Skeletal muscle cell (primary cell): Measurements from ENCODE around the gene MORF4L1.
"Not testable (repeated sequence)": the region's sequence is repeated elsewhere in the genome, so short reads cannot be mapped to it uniquely, and the experiment has no call there.

Experiments
- DNase-seq: peaks from one replicate; pipeline ENCODE4 v3.0.0-alpha.2; 2010; ENCODE audit warnings: low read depth
- H3K4me3 ChIP-seq: 2 replicates; pipeline ENCODE4 v1.5.1; 2011; ENCODE audit warnings: low read depth, mild to moderate bottlenecking, control low read depth, low read length, moderate library complexity

The MORF4L1 gene

GRCh38 chr15:78921940-78922339 lies 49.2 kb downstream of the MORF4L1 start:
- no peak for DNase-seq
- no peak overlapping the region for H3K4me3 ChIP-seq

DNA sequence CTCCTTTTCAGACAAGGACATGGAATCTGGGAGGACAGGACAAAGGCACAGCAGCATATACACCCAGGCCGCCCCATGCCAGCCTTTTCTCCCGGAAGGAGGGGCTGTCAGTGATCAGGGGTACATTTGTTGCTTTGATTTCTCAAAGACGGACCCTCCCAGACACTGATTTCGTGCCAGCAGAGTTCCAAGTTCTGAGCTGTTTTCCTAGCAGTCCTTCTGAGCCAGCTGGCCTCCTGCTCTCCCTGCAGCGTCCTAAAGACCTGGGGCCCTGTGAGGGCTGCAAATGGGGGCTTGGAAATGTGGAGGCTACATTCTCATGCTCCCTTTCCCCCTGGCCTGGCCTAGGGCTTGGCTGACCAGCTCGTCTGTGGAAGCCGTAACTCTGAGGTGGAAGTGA lies 49.8 kb downstream of the MORF4L1 start:
- no peak overlapping the region for H3K4me3 ChIP-seq
- no peak for DNase-seq

DNA sequence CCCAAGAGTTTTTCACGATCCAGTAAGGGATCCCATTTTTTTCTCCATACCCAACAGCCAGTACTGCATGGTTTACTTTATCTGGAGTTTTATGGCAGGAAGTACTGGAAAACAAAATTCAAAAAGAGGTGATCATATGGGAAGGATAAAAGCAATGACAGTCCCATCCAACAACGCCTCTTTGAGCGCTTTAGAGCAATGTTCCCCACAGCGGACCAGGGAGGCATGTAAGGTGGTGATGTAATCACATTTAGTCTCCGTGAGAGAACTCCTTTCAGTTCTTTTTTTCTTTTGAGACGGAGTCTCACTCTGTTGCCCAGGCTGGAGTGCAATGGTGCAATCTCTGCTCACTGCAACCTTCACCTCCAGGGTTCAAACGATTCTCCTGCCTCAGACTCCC lies 50.3 kb downstream of the MORF4L1 start:
- no peak for DNase-seq
- no peak overlapping the region for H3K4me3 ChIP-seq

GRCh38 chr15:78923480-78924360 lies 51.0 kb downstream of the MORF4L1 start:
- H3K4me3 ChIP-seq: no peak overlapping the region
- no peak for DNase-seq

GRCh38 chr15:78925076-78925624 lies 52.5 kb downstream of the MORF4L1 start:
- H3K4me3 ChIP-seq: no peak overlapping the region
- no peak for DNase-seq

DNA sequence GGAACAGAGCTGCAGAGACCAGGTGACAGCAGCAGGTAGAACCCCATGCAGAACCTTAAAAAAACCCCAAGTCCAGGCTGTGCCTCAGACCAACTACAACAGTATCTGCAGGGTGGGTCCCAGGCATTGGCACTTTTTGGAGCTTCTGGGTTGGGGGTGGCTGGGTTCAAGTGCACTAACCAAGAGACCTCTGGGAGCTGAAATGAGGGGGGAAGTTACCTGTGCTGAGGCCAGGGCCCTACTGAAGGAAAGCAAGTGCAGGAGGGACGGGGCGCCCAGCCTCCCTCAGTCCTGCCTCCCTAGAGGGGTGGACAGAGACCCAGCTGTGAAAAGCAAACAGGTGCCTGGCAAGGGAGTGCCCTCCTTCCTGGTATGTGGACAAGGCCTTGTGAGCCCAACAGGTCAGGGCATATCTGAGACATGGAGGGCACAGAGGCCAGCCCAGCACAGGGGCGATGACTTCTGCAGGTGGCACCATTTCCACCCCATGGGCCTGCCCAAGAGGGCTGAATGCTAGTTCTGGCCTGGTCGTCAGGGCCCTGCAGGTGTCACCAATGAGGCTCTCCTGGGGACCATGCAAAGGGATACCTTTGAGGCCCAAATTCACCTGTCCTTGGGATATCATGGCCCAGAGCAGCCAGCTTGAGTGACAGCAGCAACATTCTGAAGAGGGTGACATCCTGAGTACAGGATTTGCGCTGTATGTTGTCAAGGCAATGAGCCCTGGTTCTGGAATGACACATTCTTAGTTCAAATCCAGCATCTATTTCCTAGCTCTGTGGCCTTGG lies 53.5 kb downstream of the MORF4L1 start:
- H3K4me3 ChIP-seq: no peak overlapping the region
- DNase-seq: no peak

DNA sequence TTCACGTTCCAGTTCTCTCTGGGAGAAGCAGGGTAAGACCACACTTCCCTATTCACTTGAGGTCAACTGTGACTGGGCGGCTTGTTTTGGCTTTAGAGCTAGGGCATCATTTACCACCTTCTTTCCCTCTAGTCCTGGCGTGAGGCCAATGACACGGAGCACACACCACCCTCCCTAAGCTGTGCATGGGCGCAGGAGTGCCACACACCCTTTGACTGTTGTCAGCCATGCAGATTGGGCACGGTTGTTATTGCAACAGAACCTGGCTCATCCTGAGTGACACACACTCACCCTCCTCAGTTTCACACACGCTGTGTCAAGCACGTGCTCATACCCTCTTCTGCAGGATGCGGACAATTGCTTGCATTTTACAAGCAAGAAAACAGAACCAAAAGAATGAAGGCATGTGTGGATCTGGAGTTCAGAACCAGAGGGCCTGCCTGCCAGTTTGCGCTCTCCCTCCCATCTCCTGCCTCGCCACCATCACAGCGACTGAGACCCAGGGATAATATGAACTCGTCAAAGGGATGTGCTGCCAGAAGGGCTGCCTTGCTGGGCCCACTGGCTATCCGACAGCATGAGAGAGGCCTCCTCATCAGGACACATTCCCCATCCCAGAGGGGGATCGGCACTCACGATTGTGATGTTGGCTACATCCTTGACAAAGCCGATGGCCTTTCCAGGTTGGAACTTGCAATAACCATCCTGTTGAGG lies 54.5 kb downstream of the MORF4L1 start:
- no peak overlapping the region for H3K4me3 ChIP-seq
- DNase-seq: no peak

DNA sequence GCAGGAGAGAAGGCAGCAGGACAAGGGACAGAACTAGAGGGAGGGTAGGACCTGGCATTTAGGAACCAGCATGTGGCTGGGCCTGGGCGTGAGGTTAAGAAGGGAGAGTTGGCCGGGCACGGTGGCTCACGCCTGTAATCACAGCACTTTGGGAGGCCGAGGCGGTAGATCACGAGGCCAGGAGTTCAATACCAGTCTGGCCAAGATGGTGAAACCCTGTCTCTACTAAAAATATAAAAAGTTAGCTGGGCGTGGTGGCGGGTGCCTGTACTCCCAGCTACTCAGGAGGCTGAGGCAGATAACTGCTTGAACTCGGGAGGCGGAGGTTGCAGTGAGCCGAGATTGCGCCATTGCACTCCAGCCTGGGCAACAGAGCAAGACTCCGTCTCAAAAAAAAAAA lies 55.5 kb downstream of the MORF4L1 start:
- DNase-seq, H3K4me3 ChIP-seq: not testable (repeated sequence)

DNA sequence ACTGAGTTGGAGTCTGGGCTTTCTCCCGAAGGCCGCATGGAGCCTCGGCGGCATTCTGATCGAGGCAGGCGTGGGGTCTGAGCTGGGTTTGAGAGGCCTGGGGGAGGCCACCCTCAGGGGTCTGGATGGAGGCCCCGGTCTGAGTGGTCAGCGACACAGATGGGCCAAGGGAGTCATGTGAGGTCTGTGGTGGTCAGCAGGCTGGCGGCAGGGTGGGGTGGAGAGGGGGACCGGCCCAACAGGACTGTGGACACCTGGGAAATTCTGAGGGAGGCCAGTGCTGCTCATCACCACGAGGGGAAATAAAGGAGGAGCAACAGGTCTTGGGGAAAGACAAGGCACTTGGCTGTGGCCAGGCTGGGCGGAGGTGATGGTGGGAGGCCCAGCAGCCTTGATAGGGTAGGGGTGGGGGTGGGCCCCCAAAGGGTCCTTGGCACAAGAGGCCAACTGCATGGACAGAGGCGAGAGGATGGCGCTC lies 56.0 kb downstream of the MORF4L1 start:
- DNase-seq: no peak
- no peak overlapping the region for H3K4me3 ChIP-seq

DNA sequence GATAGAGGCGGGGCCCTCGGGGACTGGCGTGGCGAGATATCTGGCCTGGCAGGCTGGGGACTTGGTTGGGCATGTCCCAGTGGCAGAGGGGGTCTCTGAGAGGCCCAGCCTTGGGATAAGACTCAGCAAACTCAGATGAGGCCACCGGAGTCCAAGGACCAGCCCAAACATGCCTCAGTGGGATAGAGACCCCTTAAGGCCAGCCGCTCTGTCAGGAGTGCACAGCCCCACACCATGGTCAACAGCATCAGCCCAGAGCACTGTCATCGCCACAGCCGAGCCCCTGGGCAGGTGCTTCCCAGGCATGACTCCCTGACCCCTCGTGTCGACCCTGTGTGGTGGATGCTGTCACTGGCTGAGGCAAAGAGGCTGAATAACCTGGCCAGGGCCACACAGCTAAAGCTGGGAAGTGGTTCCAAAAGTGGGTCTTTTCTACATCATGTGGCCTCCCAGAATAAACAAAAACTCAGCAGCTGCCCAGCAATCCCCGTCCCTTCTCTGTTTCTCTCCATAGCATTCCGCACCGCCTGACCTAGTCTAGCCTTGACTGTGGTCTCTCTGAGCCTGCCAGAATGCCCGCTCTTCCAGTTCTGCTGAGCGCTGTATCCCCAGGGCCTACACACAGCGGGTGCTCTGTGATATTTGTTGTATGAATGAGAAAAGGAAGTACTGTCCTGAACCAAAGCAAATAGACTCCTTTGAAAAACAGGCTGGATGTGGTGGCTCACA lies 57.0 kb downstream of the MORF4L1 start:
- H3K4me3 ChIP-seq: no peak overlapping the region
- no peak for DNase-seq

DNA sequence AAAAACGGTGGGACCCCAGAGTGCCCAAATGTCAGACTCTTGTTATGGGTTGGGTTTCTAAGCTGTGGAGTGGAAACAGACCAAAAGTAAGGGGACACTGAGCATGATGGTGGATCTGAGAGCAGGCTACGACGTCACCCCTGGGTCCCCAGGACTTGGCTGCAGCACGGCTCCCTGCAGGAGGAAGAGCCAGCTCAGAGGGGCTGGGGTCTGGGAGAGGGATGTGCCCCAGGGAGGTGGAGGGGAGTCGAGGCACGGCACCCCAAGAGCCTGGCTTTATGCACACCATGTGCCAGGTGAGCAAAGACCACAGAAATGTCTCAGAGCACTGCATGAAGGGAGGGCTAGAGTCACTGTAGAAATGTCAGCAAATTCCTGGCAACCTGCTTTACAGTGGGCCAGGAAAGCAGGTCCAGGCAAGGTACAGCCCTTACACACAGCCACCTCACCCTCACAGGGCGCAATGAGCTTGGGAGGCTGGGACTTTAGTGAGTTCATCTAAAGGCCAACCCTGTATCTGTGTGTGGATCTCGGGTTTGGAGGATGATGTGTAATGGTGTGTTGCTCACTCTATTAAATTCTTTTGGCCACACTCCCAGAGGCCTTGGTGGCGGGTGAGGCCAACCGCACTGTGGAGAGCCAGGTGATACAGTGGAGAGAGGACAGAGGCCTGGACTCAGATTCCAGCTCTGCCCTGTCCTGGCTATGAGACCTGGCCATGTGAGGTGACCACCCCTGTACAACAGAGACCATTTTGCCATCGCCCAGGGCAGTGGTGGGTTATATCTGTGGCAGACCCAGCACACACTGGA lies 58.1 kb downstream of the MORF4L1 start:
- DNase-seq: peak; percentile 45
- no peak overlapping the region for H3K4me3 ChIP-seq

DNA sequence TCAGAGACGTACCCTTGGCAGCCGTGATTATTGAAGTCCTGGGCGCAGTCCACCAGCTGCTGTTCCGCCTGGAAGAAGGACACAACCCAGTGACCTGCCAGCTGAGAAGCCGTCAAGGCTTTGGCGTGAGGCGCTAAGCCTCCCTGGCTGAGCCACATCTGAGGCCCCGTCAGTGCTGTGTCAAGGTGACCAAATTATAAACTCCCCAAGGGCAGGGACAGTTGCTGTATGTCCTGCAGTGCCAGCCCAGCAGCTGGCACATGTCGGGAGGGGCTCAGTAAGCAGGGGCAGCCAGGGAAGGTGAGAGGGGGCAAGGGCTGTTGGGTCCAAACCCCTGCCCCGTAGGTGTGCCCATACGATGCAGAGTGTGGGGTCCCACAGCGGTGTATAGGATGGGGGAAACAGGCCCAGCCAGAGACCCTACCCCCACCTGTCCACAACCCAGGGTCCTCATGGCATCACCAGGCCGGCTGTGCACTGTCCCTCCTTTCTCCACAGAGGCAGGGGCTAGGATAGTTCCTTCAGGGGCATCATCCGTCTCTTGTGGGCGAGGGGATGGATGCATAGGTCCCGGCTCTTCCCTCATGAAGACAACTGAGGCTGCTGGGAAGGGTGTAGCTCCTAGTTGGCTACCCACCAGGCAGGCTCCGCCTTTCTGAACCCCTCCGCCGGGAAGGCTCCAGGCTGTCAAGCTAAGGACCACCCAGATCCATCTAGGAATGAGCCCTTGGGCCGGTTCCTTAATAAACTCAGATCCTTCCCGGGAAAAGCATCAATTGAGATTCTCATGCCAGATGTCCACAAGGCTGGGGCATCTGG lies 59.0 kb downstream of the MORF4L1 start:
- DNase-seq: no peak
- no peak overlapping the region for H3K4me3 ChIP-seq

DNA sequence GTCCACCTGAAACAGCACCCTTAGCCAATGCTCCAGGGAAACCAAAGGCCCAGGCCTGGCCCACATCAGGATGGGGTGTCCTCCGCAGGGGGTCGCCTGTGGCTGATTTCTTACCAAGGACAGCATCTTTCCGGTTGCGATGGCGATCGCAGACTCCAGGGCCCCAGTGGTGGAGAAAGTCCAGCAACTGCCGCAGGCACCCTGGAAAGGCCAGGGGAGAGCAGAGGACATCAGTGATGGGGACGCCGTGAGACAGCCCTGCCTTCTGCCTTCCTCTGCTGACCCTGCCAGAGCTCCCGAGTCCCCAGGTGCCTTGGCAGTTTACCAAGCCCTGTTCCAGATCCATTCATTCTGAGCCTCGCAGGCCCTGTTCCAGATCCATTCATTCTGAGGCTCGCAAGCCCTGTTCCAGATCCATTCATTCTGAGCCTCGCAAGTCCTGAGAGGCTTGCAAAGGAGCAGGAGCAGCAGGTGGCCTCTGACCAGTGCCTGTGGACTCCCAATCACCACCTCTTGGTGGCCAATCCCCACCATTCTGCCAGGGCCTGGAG lies 59.6 kb downstream of the MORF4L1 start:
- DNase-seq: no peak
- no peak overlapping the region for H3K4me3 ChIP-seq

GRCh38 chr15:78933187-78933822 lies 60.6 kb downstream of the MORF4L1 start:
- DNase-seq: no peak
- H3K4me3 ChIP-seq: no peak overlapping the region

GRCh38 chr15:78933823-78934654 lies 61.3 kb downstream of the MORF4L1 start:
- no peak for DNase-seq
- no peak overlapping the region for H3K4me3 ChIP-seq

- no peak overlapping the region for H3K4me3 ChIP-seq
- DNase-seq: no peak
Observed at GRCh38 chr15:78934655-78935023, 61.9 kb downstream of the MORF4L1 start.
